Activated CD4-positive, CD25-positive, alpha-beta regulatory T cell treated with anti-CD3 and anti-CD28 coated beads, Interleukin-2, amount 50 U/mL, for 24 hours (primary cell): ENCODE measurements around the gene CDC34.

Experiments
- ATAC-seq, 2 donors: fragments of 150-1000 bp; cut with Tn5 transposase; one replicate each; pipeline ENCODE4 v1.10.0; 2021; ENCODE audit warnings: mild to moderate bottlenecking in 1 of 2, moderate library complexity in 1 of 2

The CDC34 gene

GRCh38 chr19:524062-524674 lies 7.4 kb upstream of the CDC34 start:
- no peak for ATAC-seq

GRCh38 chr19:525029-525428 lies 6.5 kb upstream of the CDC34 start:
- ATAC-seq, result no peak

DNA sequence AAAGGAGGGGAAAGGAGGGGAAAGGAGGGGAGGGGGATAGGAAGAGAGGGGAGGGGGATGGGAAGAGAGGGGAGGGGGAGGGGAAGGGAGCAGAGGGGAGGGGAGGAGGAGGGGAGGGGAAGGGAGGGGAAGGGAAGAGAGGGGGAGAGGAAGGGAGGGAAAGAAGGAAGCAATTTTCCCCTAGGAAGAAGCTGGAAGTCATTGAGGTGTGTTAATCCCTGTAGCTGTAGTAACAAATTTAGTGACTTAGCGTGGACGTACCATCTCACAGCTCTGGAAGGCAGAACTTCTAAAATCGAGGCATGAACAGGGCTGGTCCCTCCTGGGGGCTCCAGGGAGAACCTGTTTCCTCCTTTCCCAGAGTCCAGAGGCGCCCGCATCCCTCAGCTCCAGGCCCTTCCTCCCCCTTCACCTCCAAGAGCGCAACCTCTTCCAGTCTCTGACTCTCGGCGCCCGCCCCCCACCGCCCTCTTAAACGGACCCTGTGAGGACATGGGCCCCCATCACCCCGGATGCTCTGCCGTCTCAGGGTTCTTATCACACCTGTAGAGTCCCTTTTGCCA lies 5.6 kb upstream of the CDC34 start:
- ATAC-seq, result no peak

GRCh38 chr19:530134-531008 lies 1.2 kb upstream of the CDC34 start:
- no peak for ATAC-seq

GRCh38 chr19:531009-531752 lies 379 bp upstream of the CDC34 start:
- peak; percentile 70 to 74 for ATAC-seq

GRCh38 chr19:532561-533363 lies 1.2 kb downstream of the CDC34 start:
- no peak for ATAC-seq

DNA sequence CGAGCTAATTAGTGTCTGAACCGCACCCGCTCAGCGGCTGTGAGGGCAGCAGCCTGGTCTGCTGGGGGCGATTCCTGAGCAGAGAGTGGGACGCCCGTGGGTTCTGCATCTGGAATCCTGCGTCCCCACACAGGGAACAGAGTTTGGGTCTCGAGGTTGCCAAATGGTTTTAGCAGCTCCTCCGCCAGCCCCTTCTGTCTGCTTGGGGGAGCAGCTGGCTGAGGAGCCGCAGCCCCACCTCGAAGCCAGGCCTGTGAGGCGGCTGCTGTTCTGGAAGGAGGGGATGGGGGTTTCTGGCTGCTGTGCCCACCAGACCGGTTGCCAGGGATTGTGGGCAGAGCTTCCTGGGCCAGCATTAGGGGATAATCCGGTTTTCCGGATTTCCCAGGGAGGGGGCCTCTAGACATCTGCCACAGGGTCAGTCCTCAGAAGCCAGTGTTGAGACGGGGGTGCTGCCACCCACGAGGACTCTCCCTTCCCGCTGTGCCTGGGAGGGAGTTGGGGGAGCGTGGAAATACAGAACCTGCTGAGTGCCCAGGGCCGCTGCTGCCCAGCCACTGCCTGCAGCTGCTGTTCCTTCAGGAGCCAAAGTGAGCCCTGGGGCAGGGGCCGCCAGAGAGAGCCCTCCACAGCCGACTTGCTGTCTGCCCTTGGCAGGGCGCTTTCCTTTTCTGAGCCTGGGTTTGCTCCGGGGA lies 2.0 kb downstream of the CDC34 start:
- ATAC-seq, result no peak

GRCh38 chr19:534088-534487 lies 2.5 kb downstream of the CDC34 start:
- ATAC-seq, result no peak

DNA sequence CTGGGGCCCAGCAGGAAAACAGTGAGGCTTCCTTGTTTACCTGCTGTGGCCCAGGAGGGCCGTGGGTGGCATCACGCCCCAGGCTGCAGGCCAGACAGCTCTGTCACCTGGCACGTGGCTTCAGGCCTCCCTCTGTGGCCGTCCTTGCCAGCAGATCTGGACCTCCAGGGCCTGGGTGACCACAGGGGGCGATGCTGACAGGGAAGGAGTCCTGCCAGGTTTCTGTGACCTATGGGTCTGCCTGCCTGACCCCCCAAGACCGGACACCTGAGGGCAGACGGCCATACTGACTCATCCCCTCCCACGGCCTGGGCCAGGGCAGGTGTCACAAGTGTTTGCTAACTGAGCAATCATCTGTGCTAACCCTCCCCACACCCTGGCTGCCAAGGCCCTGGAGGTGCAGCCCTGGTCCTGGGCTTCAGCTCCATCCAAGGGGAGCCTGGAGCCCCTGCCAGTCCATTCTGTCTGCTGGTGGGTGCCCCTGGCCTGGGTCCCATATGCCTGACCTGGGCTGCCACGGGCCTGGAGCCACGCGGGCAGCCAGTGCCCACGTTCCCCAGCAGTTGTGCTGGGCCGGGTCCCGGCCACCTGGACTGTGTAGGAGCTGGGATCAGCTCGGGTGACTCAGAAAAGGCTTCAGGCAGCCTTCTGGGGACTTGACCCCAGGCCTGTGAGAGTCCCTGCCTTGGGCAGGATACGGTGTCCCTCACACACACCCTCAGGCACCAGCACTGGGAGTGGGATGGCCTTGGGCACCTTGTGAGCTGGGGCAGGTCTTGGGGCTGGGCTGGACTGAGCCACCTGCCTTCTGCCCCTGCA lies 3.7 kb downstream of the CDC34 start:
- ATAC-seq, result no peak

DNA sequence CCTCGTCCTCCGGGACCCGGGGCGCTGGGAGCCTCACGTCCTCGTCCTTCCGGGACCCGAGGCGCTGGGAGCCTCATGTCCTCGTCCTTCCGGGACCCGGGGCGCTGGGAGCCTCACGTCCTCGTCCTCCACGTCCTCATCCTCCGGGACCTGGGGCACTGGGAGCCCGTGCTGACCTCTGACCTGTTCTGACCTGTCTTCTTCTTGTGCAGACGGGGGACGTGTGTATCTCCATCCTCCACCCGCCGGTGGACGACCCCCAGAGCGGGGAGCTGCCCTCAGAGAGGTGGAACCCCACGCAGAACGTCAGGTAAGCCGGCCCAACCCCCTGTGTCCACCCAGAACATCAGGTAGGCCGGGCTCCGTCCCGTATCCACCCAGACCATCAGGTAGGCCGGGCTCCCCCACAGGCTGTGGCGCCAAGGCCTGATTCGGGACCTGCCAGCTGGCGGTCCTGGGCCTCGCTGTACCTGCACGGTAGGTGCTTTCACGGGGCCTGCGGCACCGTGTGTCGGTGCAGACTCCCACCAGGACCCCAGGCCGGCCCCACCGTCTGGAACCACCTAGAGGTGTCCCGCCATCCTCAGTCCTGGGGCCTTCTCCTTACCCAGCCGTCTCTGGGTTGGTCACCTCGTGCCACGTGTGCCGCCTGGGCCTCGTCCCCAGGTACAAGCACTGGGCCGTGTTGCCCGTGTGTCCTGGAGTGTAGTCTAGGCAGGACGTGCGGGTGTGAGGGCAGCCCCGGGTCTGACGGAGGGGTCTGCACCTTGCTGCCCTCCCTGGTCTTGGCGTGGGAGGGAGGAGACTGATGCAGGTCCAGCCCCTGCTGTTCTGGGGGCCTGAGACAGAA lies 4.7 kb downstream of the CDC34 start:
- ATAC-seq, result no peak

DNA sequence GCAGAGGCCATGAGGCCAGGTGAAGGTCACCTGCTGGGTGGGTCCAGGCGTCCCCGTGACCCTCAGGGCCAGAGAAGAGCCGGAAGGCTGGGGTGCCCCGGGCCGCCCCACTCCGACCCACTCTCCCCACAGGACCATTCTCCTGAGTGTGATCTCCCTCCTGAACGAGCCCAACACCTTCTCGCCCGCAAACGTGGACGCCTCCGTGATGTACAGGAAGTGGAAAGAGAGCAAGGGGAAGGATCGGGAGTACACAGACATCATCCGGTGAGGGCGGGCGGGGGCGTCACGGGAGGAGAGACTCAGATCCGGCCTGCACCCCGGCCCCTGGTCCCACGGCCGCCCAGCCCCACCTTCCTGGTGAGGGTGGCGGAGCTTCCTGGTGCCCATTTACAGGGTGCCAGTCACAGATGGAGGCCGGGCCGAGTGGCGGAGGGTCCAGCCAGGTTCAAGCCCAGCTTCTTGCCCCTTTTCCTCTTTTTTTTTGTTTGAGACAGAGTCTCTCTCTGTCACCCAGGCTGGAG lies 5.4 kb downstream of the CDC34 start:
- no peak for ATAC-seq

GRCh38 chr19:538641-539428 lies 7.3 kb downstream of the CDC34 start:
- no peak for ATAC-seq

GRCh38 chr19:539429-540030 lies 8.0 kb downstream of the CDC34 start:
- no peak for ATAC-seq

- ATAC-seq, result no peak
Observed at GRCh38 chr19:540867-541637, 9.5 kb downstream of the CDC34 start.

DNA sequence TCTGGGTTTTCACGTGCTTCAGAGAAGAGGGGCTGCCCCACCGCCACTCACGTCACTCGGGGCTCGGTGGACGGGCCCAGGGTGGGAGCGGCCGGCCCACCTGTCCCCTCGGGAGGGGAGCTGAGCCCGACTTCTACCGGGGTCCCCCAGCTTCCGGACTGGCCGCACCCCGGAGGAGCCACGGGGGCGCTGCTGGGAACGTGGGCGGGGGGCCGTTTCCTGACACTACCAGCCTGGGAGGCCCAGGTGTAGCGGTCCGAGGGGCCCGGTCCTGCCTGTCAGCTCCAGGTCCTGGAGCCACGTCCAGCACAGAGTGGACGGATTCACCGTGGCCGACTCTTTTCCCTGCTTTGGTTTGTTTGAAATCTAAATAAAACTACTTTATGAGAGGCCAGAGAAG lies 10.1 kb downstream of the CDC34 start:
- ATAC-seq, result no peak

- ATAC-seq, result no peak
Observed at GRCh38 chr19:542173-542866, 10.8 kb downstream of the CDC34 start.
